Panc1 (cell line): ENCODE measurements around the gene SGF29. TPM values are rescaled to one million over a fixed set of nuclear protein-coding genes. Genes with fewer than 3 reads are reported as not detected.

Experiments
- ATAC-seq: fragments of 200-7000 bp; cut with Tn5 transposase; 2 replicates; pipeline ENCODE4 v1.9.1; 2020; ENCODE audit warnings: mild to moderate bottlenecking, moderate library complexity
- BruUV-seq: library from RNA; stranded (reverse); fragments of 400-500 nt; replicated peaks from 2 replicates; lab custom pipeline; 2021; lab: Mats Ljungman, UMichigan
- CTCF ChIA-PET: fragments of 300-600 bp; sonication (Branson Sonifier 250); formaldehyde crosslinking; loops from one replicate; lab custom pipeline; 2022; ENCODE audit warnings: antibody characterized with exemption; lab: Charles Lee
- POLR2A ChIA-PET: fragments of 300-600 bp; sonication (Branson Sonifier 250); formaldehyde crosslinking; loops from one replicate; lab custom pipeline; 2022; ENCODE audit warnings: antibody characterized with exemption; lab: Charles Lee
- DNase-seq: peaks from one replicate; pipeline ENCODE4 v3.0.0-alpha.2; 2010; ENCODE audit warnings: low read depth, low spot score
- H3K27ac ChIP-seq: 2 replicates; pipeline ENCODE4 v1.5.1; 2011; ENCODE audit warnings: mild to moderate bottlenecking, low read length, inconsistent platforms
- H3K27me3 ChIP-seq: fragments of 200-500 bp; sonication (Bioruptor generic); 2 replicates; pipeline ENCODE4 v1.6.0; 2014; ENCODE audit warnings: low read length, inconsistent platforms; ENCODE audit not compliant: control insufficient read depth, insufficient read depth
- H3K36me3 ChIP-seq: fragments of 200-500 bp; sonication (Bioruptor generic); 2 replicates; pipeline ENCODE4 v1.5.1; 2014; ENCODE audit warnings: inconsistent platforms, mild to moderate bottlenecking, low read length, moderate library complexity; ENCODE audit not compliant: control insufficient read depth, insufficient read depth
- H3K4me1 ChIP-seq: 2 replicates; pipeline ENCODE4 v1.5.1; 2011; ENCODE audit warnings: inconsistent platforms, mild to moderate bottlenecking, low read length, moderate library complexity; ENCODE audit not compliant: control insufficient read depth, insufficient read depth
- H3K4me3 ChIP-seq, 2 experiments: 2 replicates each; pipeline ENCODE4 v1.5.1; 2011 to 2012; ENCODE audit warnings: low read depth in 2 of 2, low read length in 2 of 2, mild to moderate bottlenecking in 2 of 2, inconsistent platforms in 1 of 2, moderate library complexity in 1 of 2
- H3K9me3 ChIP-seq: fragments of 200-500 bp; sonication (Bioruptor generic); 2 replicates; pipeline ENCODE4 v1.5.1; 2014; ENCODE audit warnings: low read depth, mild to moderate bottlenecking, inconsistent platforms, low read length, moderate library complexity; ENCODE audit not compliant: control insufficient read depth, insufficient read depth
- CTCF ChIP-seq: fragments of 450-650 bp; IDR thresholded peaks from 2 replicates; pipeline ENCODE4 v1.5.1; 2017; ENCODE audit warnings: mild to moderate bottlenecking
- POLR2AphosphoS5 ChIP-seq: IDR thresholded peaks from 2 replicates; pipeline ENCODE4 v1.6.1; 2012; ENCODE audit warnings: mild to moderate bottlenecking, low read depth, low read length, moderate library complexity
- REST ChIP-seq, 2 experiments: IDR thresholded peaks; 2 replicates each; pipeline ENCODE4 v1.6.1; 2011 to 2012; ENCODE audit warnings: low read depth in 2 of 2, control low read depth in 1 of 2, low read length in 1 of 2, mild to moderate bottlenecking in 1 of 2, moderate library complexity in 1 of 2; ENCODE audit not compliant: insufficient read depth in 1 of 2
- SIN3A ChIP-seq: IDR thresholded peaks from 2 replicates; pipeline ENCODE4 v1.6.1; 2012; ENCODE audit warnings: low read depth, mild to moderate bottlenecking, low read length, moderate library complexity, borderline replicate concordance; ENCODE audit not compliant: insufficient read depth
- TCF7L2 ChIP-seq: IDR thresholded peaks from 2 replicates; pipeline ENCODE4 v1.6.1; 2011; ENCODE audit warnings: mild to moderate bottlenecking, low read depth, low read length, inconsistent platforms
- in situ Hi-C: cut with HindIII; loops from 2 replicates; pipeline ENCODE4 v1.10.0; 2016; ENCODE audit warnings: low sequenced_read_pairs, low pct_unique_long_range_greater_than_20kb
- intact Hi-C: fragments of 100-400 bp; cut with micrococcal nuclease; formaldehyde crosslinking; loops from one replicate; pipeline ENCODE4 v1.10.0; 2022; ENCODE audit not compliant: unreplicated experiment
- total RNA-seq: library from RNA; stranded (reverse); gene quantifications from one replicate; pipeline ENCODE4 v1.2.1, GENCODE V29; 2021; ENCODE audit not compliant: unreplicated experiment

Gene SGF29
- total RNA-seq, 1 experiment from 2014 or later, result 29.5 TPM

- H3K27me3 ChIP-seq, result no peaks in the 10 kb centered on the region
- H3K4me1 ChIP-seq, result peaks cover 17% of the 10 kb centered on the region; the same call in 1 of the 2 replicates
- no peak overlapping the region for H3K27ac ChIP-seq
- no peaks in the 10 kb centered on the region for H3K9me3 ChIP-seq
- in situ Hi-C loops, result no loop called here
- TF ChIP-seq POLR2AphosphoS5 (no peak), CTCF (no peak), TCF7L2 (no peak), SIN3A (no peak), REST (IDR thresholded peaks at IDR 0.05; ENCODE audit: insufficient read depth in 1 of 2, low read depth in 2 of 2, low read length in 1 of 2) (no peak)
- ChIA-PET POLR2A (interaction anchor here (0.5 kb wide), 1 partner anchor 67 kb away, joined by 21 read pairs; the partner anchor contains the start of gene SULT1A1), CTCF (no interaction called here)
- BruUV-seq, result no TSS peak
- DNase-seq (no peak), ATAC-seq (no peak)
- H3K36me3 ChIP-seq, result no peaks in the 10 kb centered on the region
- H3K4me3 ChIP-seq, result no peak overlapping the region
- intact Hi-C loops, result no loop called here
Measured at GRCh38 chr16:28542646-28543045, 11.1 kb upstream of the SGF29 start.

- no peaks in the 10 kb centered on the region for H3K36me3 ChIP-seq
- POLR2A ChIA-PET, result interaction anchor here (0.5 kb wide), 1 partner anchor 67 kb away, joined by 21 read pairs; the partner anchor contains the start of gene SULT1A1
- DNase-seq (no peak), ATAC-seq (no peak)
- no peaks in the 10 kb centered on the region for H3K27me3 ChIP-seq
- BruUV-seq, result no TSS peak
- H3K4me1 ChIP-seq, result peaks cover 17% of the 10 kb centered on the region; the same call in 1 of the 2 replicates
- CTCF ChIA-PET, result no interaction called here
- in situ Hi-C loops (no loop called here), intact Hi-C loops (no loop called here)
- no peaks in the 10 kb centered on the region for H3K9me3 ChIP-seq
- TF ChIP-seq POLR2AphosphoS5, result no peak
- no peak for TF ChIP-seq TCF7L2
- TF ChIP-seq CTCF, result no peak
- no peak for TF ChIP-seq SIN3A
- no peak for TF ChIP-seq REST (IDR thresholded peaks at IDR 0.05; ENCODE audit: insufficient read depth in 1 of 2, low read depth in 2 of 2, low read length in 1 of 2)
- H3K4me3 ChIP-seq, result no peak overlapping the region
- H3K27ac ChIP-seq, result no peak overlapping the region
Measured at GRCh38 chr16:28543072-28543471, 10.6 kb upstream of the SGF29 start.
